Renal pelvis (tissue), 4 donors: Measurements from ENCODE around the gene CD1E. TPM values are rescaled to one million over a fixed set of nuclear protein-coding genes. Genes with fewer than 3 reads are reported as not detected.
"Not testable (repeated sequence)": the region's sequence is repeated elsewhere in the genome, so short reads cannot be mapped to it uniquely, and the experiment has no call there.

Source experiments
- DNase-seq: peaks from one replicate; pipeline ENCODE4 v3.0.0-alpha.2; 2013
- polyA plus RNA-seq, 3 donors: library from polyadenylated mRNA; unstranded; fragments of 120-200 nt; gene quantifications; one replicate each; pipeline ENCODE4 v1.2.1, GENCODE V29; 2013; ENCODE audit not compliant: insufficient read length in 3 of 3

The CD1E gene
- polyA plus RNA-seq, 3 donors = 0.17 TPM; not detected in 2

DNA sequence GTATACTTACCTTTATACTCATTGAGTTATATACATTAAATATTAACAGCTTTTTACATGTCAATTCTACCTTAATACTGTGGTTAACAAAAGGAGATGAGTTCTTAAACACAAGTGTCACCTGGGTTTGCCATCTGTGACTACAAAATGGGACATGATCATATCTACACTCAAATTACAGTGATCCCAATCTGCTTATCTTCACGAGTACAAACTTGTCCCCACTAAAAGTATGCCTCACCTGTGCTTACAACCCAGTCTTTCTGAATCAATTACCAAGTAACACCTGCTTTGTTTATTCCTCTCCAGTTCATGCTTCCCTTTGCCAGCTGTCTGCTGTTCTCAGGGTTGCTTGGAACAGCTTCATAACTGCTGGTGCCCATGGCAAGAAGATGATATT lies 8.8 kb downstream of the CD1E start:
- no peak for DNase-seq

DNA sequence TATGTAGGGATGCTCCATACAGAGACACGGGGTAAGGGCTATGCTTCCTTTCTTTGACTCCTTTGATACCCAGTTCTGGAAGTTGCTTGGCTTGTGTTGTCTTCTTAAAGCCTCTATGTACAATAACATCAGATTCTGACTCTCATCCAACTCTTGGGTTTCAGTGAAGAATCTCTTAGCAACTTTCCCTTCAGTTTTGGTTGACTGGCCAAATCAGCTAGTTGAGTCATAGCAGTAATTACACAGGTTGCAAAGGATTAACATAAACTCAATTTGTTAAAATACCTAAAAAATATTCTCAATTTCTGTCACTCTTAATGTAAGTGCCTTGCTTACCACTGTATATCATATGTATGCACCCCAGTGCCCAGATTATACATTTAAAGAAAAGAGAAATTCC lies 9.2 kb downstream of the CD1E start:
- DNase-seq = no peak

DNA sequence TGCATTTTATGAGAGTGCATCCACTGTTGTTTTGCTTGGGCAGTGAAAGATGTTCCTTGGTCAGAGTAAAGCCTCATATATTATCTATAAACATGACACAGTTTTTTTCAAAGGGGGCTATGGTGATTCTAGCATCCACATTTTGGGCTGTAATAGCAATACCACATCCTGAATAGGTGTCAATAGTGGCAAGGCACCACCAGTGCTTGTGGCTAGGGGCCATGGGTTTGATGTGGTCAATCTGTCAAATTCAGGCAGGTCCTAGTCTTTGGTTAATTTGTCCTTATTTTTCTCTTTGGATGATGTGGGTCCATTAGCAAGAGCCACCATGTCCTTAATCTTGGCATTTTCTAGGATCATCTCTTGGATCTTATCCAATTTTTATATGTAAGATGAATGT lies 13.1 kb downstream of the CD1E start:
- DNase-seq = no peak

DNA sequence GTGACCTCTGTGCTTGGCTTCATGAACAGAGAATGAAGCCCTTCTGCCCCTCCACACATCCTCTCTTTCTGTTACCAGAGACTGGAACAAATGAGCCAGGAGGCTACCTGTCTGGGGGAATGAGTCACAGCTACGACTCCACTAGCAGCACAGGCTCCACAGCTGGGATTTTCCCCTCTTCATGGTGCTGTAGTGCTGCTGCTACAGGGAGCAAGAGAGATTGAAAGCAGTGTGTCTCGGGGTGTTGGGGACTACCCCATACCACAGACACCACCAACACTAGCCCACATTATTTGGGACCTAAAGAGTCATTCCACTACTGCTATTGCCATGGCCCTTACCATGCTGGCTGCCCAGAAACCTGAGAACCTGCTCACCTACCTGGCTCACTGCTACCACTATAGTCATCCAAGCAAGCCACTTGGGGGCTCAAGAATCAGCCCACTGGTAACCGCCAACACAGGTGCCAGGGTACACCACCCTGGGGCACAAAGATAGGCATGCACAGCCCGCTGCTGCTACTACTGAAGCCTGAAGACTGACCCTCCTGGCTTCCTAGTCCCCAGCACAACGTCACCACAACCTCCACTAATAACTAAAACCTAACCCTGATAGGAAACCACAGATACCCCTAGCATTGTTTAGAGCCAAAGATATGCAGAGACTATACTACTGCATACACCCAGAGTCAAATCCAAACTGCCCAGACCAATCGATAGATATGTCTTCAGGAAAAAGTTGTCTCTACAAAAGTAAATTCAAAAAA lies 17.7 kb downstream of the CD1E start:
- DNase-seq = no peak

DNA sequence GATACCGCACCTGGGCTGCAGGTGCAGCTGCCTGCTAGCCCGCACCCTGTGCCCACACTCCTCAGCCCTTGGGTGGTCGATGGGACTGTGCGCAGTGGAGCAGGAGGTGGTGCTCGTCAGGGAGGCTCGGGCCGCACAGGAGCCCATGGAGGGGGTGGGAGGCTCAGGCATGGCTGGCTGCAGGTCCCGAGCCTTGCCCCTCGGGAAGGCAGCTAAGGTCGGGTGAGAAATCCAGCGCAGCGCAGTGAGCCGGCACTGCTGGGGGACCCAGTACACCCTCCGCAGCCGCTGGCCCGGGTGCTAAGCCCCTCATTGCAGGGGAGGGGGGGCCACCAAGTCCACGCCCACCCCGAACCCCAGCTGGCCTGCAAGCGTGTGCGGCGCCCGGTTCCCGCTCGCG lies 20.4 kb downstream of the CD1E start:
- not testable (repeated sequence) for DNase-seq

DNA sequence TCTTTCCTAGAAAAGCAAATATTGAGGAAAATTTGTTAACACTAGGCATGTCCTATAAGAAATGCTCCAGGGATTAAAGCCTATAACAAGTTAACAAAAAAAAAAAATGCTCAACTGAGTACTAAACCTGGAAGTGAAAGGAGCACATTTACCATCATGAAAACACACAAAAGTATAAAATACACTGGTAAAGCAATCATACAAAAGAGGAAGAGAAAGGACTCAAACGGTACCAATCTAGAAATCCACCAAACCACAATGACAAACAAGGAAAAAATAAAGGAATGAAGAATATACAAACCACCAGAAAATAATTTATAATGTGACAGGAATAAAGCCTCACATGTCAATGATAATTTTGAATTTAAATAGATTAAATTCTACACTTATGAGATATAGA lies 21.2 kb downstream of the CD1E start:
- no peak for DNase-seq

DNA sequence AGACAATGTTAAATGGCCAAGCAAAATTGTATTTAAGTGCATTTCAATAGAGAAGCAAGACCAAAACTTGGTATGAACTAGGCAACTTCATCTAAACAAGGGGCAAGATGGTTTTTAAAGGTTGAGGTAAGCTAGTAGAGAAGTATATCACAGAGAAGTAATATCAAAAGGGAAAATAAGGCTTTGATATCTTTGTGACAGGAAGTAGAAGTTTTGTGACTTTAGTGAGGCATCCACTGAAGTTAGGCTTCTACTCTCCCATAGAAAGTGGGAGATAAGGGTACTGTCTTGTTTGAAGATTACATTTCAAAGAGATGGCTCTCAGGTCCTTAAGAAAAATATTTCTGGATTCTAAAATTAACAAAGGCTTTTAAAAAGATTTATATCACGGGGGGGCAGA lies 36.6 kb downstream of the CD1E start:
- DNase-seq = no peak

DNA sequence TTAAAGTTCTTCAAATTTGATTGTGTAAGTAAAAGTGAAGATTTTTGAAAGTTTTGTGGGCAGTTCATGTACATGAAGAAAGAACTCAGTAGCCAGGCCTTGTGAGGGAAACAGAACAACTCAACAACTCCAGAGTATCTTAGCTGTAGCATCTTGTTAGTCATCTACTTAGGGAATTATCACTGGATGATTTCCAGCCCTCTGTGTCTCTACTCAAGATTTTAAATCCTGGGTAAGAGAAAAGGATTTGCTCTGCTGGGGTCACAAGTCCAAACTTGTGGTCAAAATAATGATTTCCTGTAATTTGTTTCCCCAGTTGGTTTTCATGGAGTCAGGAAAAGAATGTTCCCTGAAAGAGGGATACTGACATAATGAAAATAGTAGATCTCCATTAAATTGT lies 37.4 kb downstream of the CD1E start:
- no peak for DNase-seq

DNA sequence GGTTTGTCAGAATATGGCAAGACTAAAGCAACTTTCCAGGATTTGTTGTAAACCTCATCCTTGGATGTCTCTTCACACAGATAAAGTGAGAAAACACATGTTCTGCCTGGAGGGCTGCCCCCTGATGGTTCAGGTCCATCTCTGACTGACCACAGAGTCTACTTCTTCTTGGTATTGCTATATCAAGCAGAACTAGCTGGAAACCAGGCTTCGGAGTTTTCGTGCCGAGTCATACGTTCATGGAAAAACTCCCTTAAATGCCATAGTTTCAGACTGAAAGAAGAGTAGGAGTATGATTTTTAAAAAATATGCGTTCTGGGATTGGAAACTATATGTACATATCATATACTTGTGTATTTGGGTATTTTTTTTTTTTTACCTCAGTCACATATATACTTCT lies 39.8 kb downstream of the CD1E start:
- DNase-seq = no peak

DNA sequence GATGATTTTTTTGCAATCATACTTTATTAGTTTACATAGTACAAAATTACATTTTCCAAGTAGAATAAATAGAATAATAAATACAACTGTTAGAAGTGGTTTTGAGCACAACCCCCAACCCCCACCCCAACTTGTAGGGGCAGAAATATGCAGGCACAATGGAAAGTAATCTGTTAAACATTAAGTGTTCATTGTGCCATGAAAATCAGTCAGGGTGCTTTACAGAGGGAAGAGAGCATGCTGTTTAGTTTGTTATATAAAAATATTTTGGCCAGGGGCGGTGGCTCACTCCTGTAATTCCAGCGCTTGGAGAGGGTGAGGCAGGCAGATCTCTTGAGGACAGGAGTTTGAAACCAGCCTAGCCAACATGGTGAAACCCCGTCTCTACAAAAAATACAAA lies 43.0 kb downstream of the CD1E start:
- peak; percentile 4 for DNase-seq

DNA sequence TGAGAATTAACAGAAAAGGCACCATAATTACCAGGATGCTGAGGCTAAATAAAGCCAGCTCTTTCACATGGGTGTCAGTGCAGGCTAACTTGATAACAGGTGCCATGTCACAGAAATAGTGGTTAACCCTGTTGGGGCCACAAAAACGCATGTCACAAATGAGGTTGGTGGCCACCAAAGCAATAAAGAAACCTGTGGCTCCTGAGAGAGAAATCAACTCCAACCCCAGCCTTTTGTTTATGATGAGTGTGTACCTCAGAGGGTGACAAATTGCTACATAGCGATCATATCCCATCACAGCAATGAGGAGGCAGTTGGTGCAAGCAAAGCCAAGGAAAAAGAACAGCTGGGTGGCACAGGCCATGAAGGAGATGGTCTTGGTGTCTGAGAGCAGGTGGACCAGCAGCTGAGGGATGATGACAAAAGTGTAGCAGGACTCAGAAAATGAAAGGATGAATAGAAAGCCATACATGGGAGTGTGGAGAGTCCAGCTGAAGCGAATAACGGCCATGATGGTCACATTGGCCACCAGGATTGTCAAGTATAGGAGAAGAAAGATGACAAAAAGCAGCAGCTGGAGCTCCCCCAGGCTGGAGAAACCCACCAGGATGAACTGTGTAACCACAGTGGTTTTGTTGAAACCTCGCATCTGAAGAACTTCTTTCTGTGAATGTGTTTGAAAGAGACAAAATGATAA lies 45.3 kb downstream of the CD1E start, which contains the start of gene OR10T2:
Gene OR10T2, minus strand, starts transcription at position 649 of the 697 bp plus-strand sequence. Its CDS starts 0 bp downstream, at position 649.
- DNase-seq = no peak

DNA sequence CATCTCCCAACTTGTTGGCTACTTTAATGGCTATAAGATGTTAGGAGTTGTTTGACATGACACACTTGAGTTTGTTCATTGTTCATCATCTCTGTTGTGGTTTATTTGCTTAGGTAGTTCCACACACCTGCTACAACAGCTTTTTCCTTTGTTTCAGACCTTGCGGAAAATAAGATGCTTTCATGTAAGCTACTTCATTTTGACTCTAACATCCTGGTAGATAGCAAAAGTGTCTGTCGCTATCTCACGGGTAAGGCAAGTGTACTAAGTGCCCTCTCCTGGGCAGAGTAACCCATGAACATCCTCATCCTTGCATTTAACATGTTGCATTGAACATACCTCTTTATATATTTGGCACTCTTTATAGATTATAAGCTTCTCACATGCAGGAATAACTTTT lies 47.2 kb downstream of the CD1E start:
- no peak for DNase-seq

DNA sequence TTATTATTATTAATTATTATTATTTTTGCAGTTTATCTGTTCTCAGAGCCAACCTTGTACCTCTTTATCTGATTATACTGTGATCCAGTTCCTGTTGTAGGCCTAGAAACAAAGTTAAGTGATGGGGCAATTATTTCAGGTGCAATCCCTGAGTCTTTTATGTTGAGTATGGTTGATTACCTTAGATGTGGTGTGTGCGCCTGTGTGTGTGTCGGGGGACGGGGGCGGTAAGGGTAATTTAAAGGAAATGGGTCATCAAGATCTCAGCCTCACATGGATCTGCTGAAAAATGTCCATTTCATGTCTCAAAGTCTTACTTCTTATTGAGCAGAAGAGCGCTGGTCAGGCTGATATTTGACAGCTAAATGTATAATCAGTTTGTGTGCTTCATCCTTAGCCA lies 53.4 kb downstream of the CD1E start:
- DNase-seq = no peak

Other genes with a start within 250 kb of the CD1E start
- 1 to 10 TPM; 4.7 to 6.8 (median 5.7) TPM for gene CD1D, start 173.0 kb upstream of the CD1E start, polyA plus RNA-seq
- not detected for gene CD1A, start 99.5 kb upstream of the CD1E start, polyA plus RNA-seq
- 1 to 10 TPM in 1 of 3 donors, under 1 TPM in 2; 0.60 to 1.4 (median 0.87) TPM for gene CD1C, start 64.0 kb upstream of the CD1E start, polyA plus RNA-seq
- not detected for gene CD1B, start 22.4 kb upstream of the CD1E start, polyA plus RNA-seq
- not detected for gene OR10T2, start 45.6 kb downstream of the CD1E start, polyA plus RNA-seq
- not detected for gene OR10K2, start 72.3 kb downstream of the CD1E start, polyA plus RNA-seq
- gene OR10K1, start 107.9 kb downstream of the CD1E start, polyA plus RNA-seq = under 1 TPM in 2 of 3 donors, not detected in 1; 0.03 to 0.06 TPM
- not detected for gene OR10R2, start 118.3 kb downstream of the CD1E start, polyA plus RNA-seq
- gene OR6Y1, start 200.5 kb downstream of the CD1E start, polyA plus RNA-seq = not detected
- not detected for gene OR6P1, start 216.7 kb downstream of the CD1E start, polyA plus RNA-seq
- gene OR10X1, start 226.0 kb downstream of the CD1E start, polyA plus RNA-seq = not detected